HCT116 (cell line): Measurements from ENCODE around the gene CCDC61. TPM values are rescaled to one million over a fixed set of nuclear protein-coding genes. Genes with fewer than 3 reads are reported as not detected.

ENCODE experiments used
- ATAC-seq: fragments of 200-7000 bp; cut with Tn5 transposase; 2 replicates; pipeline ENCODE4 v1.9.1; 2020; ENCODE audit warnings: mild to moderate bottlenecking, moderate library complexity
- BruUV-seq: library from RNA; stranded (reverse); fragments of 400-500 nt; replicated peaks from 2 replicates; lab custom pipeline; 2021; lab: Mats Ljungman, UMichigan
- CTCF ChIA-PET: fragments of 300-600 bp; sonication (Branson Sonifier 250); formaldehyde crosslinking; loops from one replicate; lab custom pipeline; 2021; ENCODE audit warnings: antibody characterized with exemption; lab: Charles Lee
- POLR2A ChIA-PET: fragments of 300-600, 350-600 bp; sonication (Branson Sonifier 250); formaldehyde crosslinking; loops from one replicate; lab custom pipeline; 2021; ENCODE audit warnings: antibody characterized with exemption; lab: Charles Lee
- RAD21 ChIA-PET, 2 experiments: fragments of 300-600 bp; sonication (Branson Sonifier 250); formaldehyde crosslinking; loops; one replicate each; lab custom pipeline; 2023; ENCODE audit warnings: low total read pairs in 2 of 2; ENCODE audit not compliant: uncharacterized antibody in 2 of 2, unreplicated experiment in 2 of 2, low non-redundant PET in 1 of 2; lab: Charles Lee
- DNase-seq: peaks from one replicate; pipeline ENCODE4 v3.0.0-alpha.2; 2010; ENCODE audit warnings: low read depth, low spot score
- H2AFZ ChIP-seq: fragments of 200-600 bp; shearing (Covaris generic), sonication (generic); 2 replicates; pipeline ENCODE4 v1.6.1; 2017; ENCODE audit warnings: low read depth, mixed run types, mixed read lengths, antibody characterized with exemption, low read length; ENCODE audit not compliant: poor library complexity, severe bottlenecking
- H3K27ac ChIP-seq: 2 replicates; pipeline ENCODE4 v1.5.1; 2012; ENCODE audit warnings: low read depth, low read length
- H3K27me3 ChIP-seq: fragments of 200-600 bp; sonication (generic); 2 replicates; pipeline ENCODE4 v1.6.1; 2016; ENCODE audit warnings: mixed run types, low read length, mixed read lengths; ENCODE audit not compliant: insufficient read depth
- H3K36me3 ChIP-seq, 2 experiments: fragments of 200-500 bp in 1 of 2; fragments of 200-600 bp in 1 of 2; sonication (Bioruptor generic) in 1 of 2; sonication (generic) in 1 of 2; 2 replicates each; pipeline versions ENCODE4 v1.5.1 to v1.6.1; 2014 to 2016; ENCODE audit warnings: low read length in 2 of 2, inconsistent platforms in 1 of 2, mixed read lengths in 1 of 2, mixed run types in 1 of 2; ENCODE audit not compliant: insufficient read depth in 2 of 2, control insufficient read depth in 1 of 2
- H3K4me1 ChIP-seq, 2 experiments: fragments of 200-600 bp in 1 of 2; sonication (generic) in 1 of 2; 2 replicates each; pipeline versions ENCODE4 v1.5.1 to v1.6.1; 2012 to 2017; ENCODE audit warnings: low read length in 2 of 2, inconsistent platforms in 1 of 2, mild to moderate bottlenecking in 1 of 2, mixed read lengths in 1 of 2, mixed run types in 1 of 2, moderate library complexity in 1 of 2; ENCODE audit not compliant: insufficient read depth in 2 of 2, control insufficient read depth in 1 of 2
- H3K4me2 ChIP-seq: fragments of 200-600 bp; sonication (generic); 2 replicates; pipeline ENCODE4 v1.6.1; 2017; ENCODE audit warnings: mixed run types, low read length, mixed read lengths
- H3K4me3 ChIP-seq, 2 experiments: fragments of 200-600 bp in 1 of 2; sonication (generic) in 1 of 2; replicated peaks in 1 of 2; 2 replicates each; pipeline ENCODE4 v1.5.1; 2011 to 2016; ENCODE audit warnings: low read length in 2 of 2, control low read depth in 1 of 2, low read depth in 1 of 2, mild to moderate bottlenecking in 1 of 2, mixed read lengths in 1 of 2, mixed run types in 1 of 2
- H3K79me2 ChIP-seq: fragments of 200-600 bp; sonication (generic); 2 replicates; pipeline ENCODE4 v1.6.1; 2017; ENCODE audit warnings: mild to moderate bottlenecking, mixed run types, low read length, moderate library complexity, mixed read lengths; ENCODE audit not compliant: insufficient read depth
- H3K9ac ChIP-seq: fragments of 200-600 bp; sonication (generic); 2 replicates; pipeline ENCODE4 v1.6.1; 2016; ENCODE audit warnings: low read length, mixed read lengths
- H3K9me2 ChIP-seq: fragments of 200-600 bp; sonication (generic), shearing (Covaris generic); 2 replicates; pipeline ENCODE4 v1.6.1; 2017; ENCODE audit warnings: mixed run types, mild to moderate bottlenecking, moderate library complexity; ENCODE audit not compliant: insufficient read depth
- H3K9me3 ChIP-seq, 2 experiments: fragments of 200-500 bp in 1 of 2; fragments of 200-600 bp in 1 of 2; sonication (Bioruptor generic) in 1 of 2; sonication (generic) in 1 of 2; 2 replicates each; pipeline ENCODE4 v1.6.1; 2014 to 2017; ENCODE audit warnings: low read length in 2 of 2, mixed read lengths in 2 of 2, inconsistent platforms in 1 of 2, low read depth in 1 of 2, mild to moderate bottlenecking in 1 of 2, mixed run types in 1 of 2, moderate library complexity in 1 of 2; ENCODE audit not compliant: control insufficient read depth in 1 of 2, insufficient read depth in 1 of 2
- H4K20me1 ChIP-seq: fragments of 200-600 bp; sonication (generic), shearing (Covaris generic); 2 replicates; pipeline ENCODE4 v1.6.1; 2017; ENCODE audit warnings: mixed run types, mild to moderate bottlenecking, moderate library complexity; ENCODE audit not compliant: insufficient read depth
- CEBPB ChIP-seq: IDR thresholded peaks from 2 replicates; pipeline ENCODE4 v1.6.1; 2012; ENCODE audit warnings: low read depth
- EZH2 ChIP-seq: fragments of 200-600 bp; sonication (generic); IDR thresholded peaks from 2 replicates; pipeline ENCODE4 v1.6.1; 2017; ENCODE audit warnings: antibody characterized with exemption, mixed run types
- EZH2phosphoT487 ChIP-seq: fragments of 200-600 bp; IDR thresholded peaks from 2 replicates; pipeline ENCODE4 v1.6.1; 2018; ENCODE audit warnings: antibody characterized with exemption, borderline replicate concordance
- FOSL1 ChIP-seq: IDR thresholded peaks from 2 replicates; pipeline ENCODE4 v1.6.1; 2012; ENCODE audit warnings: low read depth
- POLR2AphosphoS5 ChIP-seq: IDR thresholded peaks from 2 replicates; pipeline ENCODE4 v1.6.1; 2011; ENCODE audit warnings: mild to moderate bottlenecking, low read depth, low read length, moderate library complexity
- ZFX ChIP-seq: fragments of 450-650 bp; IDR thresholded peaks from 2 replicates; pipeline ENCODE4 v1.6.1; 2017
- intact Hi-C: fragments of 100-400 bp; cut with micrococcal nuclease; formaldehyde crosslinking; loops from 2 replicates; pipeline ENCODE4 v1.10.0; 2022
- total RNA-seq: library from RNA; stranded (reverse); gene quantifications from one replicate; pipeline ENCODE4 v1.2.1, GENCODE V29; 2021; ENCODE audit not compliant: unreplicated experiment
- TF ChIP-seq, protein P1 (sequence below), 3 experiments: fragments of 200-600 bp in 1 of 3; sonication (generic) in 1 of 3; IDR thresholded peaks in 2 of 3; conservative IDR thresholded peaks in 1 of 3; 2 replicates each; pipeline ENCODE4 v1.5.1; 2012 to 2017; ENCODE audit warnings: low read depth in 2 of 3, low read length in 2 of 3, antibody characterized with exemption in 1 of 3, borderline replicate concordance in 1 of 3, control low read depth in 1 of 3, mild to moderate bottlenecking in 1 of 3, mixed read lengths in 1 of 3, mixed run types in 1 of 3, moderate library complexity in 1 of 3; ENCODE audit not compliant: insufficient read depth in 1 of 3
- TF ChIP-seq, protein P2 (sequence below): IDR thresholded peaks from 2 replicates; pipeline ENCODE4 v1.6.1; 2012
- TF ChIP-seq, protein P3 (sequence below): IDR thresholded peaks from 2 replicates; pipeline ENCODE4 v1.6.1; 2012; ENCODE audit warnings: low read depth

Gene CCDC61
- total RNA-seq, 1 experiment from 2014 or later: 12.2 TPM

DNA sequence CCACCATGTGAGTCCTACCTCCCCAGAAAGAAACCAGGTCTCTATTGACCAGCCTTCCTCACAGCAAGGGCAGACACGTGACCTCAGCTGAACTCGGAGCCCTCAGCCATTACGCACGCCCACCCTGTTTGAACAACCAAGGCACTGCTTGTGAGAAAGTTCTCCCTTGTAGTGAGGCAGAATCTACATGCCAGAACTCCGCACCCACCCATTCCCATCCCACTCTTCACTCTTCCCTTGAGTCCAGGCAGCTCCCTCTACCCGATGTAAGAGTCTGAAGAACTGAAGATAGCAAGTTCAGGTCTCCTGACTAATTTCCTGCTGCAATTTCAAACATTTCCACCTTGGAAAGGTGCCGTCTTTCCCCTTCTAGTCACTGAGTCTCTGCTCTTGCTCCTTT, 28.0 kb upstream of the CCDC61 start:
- ChIA-PET POLR2A (no interaction called here), RAD21 (no interaction called here), CTCF (no interaction called here)
- Histone ChIP-seq H3K9me2 (no peaks in the 10 kb centered on the region), H4K20me1 (no peaks in the 10 kb centered on the region), H3K27ac (no peak overlapping the region), H3K36me3 (no peaks in the 10 kb centered on the region), H3K27me3 (no peaks in the 10 kb centered on the region; the same call in 1 of the 2 replicates), H2AFZ (no peak overlapping the region), H3K4me2 (no peak overlapping the region), H3K9me3 (no peaks in the 10 kb centered on the region), H3K4me3 (no peak overlapping the region), H3K79me2 (no peaks in the 10 kb centered on the region), H3K9ac (no peak overlapping the region), H3K4me1 (peaks cover 0 to 4% of the 10 kb centered on the region in 2 experiments; a peak in 3 of 4 replicates)
- no peak for ATAC-seq
- no TSS peak for BruUV-seq
- DNase-seq: no peak
- no peak for TF ChIP-seq POLR2AphosphoS5
- no peak for TF ChIP-seq EZH2
- TF ChIP-seq, protein P1, sequence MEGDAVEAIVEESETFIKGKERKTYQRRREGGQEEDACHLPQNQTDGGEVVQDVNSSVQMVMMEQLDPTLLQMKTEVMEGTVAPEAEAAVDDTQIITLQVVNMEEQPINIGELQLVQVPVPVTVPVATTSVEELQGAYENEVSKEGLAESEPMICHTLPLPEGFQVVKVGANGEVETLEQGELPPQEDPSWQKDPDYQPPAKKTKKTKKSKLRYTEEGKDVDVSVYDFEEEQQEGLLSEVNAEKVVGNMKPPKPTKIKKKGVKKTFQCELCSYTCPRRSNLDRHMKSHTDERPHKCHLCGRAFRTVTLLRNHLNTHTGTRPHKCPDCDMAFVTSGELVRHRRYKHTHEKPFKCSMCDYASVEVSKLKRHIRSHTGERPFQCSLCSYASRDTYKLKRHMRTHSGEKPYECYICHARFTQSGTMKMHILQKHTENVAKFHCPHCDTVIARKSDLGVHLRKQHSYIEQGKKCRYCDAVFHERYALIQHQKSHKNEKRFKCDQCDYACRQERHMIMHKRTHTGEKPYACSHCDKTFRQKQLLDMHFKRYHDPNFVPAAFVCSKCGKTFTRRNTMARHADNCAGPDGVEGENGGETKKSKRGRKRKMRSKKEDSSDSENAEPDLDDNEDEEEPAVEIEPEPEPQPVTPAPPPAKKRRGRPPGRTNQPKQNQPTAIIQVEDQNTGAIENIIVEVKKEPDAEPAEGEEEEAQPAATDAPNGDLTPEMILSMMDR (IDR thresholded peaks at IDR 0.05 in 2 of 3, conservative IDR thresholded peaks at IDR 0.05 in 1 of 3; ENCODE audit: borderline replicate concordance in 1 of 3, insufficient read depth in 1 of 3, low read depth in 2 of 3, low read length in 2 of 3): no peak
- TF ChIP-seq ZFX: no peak
- no peak for TF ChIP-seq EZH2phosphoT487
- TF ChIP-seq, protein P2, sequence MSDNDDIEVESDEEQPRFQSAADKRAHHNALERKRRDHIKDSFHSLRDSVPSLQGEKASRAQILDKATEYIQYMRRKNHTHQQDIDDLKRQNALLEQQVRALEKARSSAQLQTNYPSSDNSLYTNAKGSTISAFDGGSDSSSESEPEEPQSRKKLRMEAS: no peak
- TF ChIP-seq FOSL1: no peak
- TF ChIP-seq, protein P3, sequence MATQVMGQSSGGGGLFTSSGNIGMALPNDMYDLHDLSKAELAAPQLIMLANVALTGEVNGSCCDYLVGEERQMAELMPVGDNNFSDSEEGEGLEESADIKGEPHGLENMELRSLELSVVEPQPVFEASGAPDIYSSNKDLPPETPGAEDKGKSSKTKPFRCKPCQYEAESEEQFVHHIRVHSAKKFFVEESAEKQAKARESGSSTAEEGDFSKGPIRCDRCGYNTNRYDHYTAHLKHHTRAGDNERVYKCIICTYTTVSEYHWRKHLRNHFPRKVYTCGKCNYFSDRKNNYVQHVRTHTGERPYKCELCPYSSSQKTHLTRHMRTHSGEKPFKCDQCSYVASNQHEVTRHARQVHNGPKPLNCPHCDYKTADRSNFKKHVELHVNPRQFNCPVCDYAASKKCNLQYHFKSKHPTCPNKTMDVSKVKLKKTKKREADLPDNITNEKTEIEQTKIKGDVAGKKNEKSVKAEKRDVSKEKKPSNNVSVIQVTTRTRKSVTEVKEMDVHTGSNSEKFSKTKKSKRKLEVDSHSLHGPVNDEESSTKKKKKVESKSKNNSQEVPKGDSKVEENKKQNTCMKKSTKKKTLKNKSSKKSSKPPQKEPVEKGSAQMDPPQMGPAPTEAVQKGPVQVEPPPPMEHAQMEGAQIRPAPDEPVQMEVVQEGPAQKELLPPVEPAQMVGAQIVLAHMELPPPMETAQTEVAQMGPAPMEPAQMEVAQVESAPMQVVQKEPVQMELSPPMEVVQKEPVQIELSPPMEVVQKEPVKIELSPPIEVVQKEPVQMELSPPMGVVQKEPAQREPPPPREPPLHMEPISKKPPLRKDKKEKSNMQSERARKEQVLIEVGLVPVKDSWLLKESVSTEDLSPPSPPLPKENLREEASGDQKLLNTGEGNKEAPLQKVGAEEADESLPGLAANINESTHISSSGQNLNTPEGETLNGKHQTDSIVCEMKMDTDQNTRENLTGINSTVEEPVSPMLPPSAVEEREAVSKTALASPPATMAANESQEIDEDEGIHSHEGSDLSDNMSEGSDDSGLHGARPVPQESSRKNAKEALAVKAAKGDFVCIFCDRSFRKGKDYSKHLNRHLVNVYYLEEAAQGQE: no peak
- TF ChIP-seq CEBPB: no peak
- intact Hi-C loops: no loop called here
